Endothelial cell of umbilical vein (primary cell): ENCODE data around the gene MYPN.

Source experiments
- CTCF ChIP-seq, 2 donors: IDR thresholded peaks; 1 replicate in 1 of 2; 2 replicates in 1 of 2; pipeline ENCODE4 v1.5.1; 2011; ENCODE audit warnings: low read length in 2 of 2, mild to moderate bottlenecking in 2 of 2, moderate library complexity in 2 of 2, control low read depth in 1 of 2, inconsistent platforms in 1 of 2, low read depth in 1 of 2; ENCODE audit not compliant: insufficient read depth in 1 of 2; ENCODE audit errors: extremely low read depth in 1 of 2
- EZH2 ChIP-seq: IDR thresholded peaks from 2 replicates; pipeline ENCODE4 v1.6.1; 2012; ENCODE audit warnings: borderline replicate concordance, low read depth, mild to moderate bottlenecking, moderate library complexity, low read length, inconsistent platforms; ENCODE audit not compliant: severe bottlenecking
- MAX ChIP-seq: IDR thresholded peaks from 2 replicates; pipeline ENCODE4 v1.6.1; 2011; ENCODE audit not compliant: insufficient read depth, insufficient read length
- POLR2A ChIP-seq: IDR thresholded peaks from 2 replicates; pipeline ENCODE4 v1.6.1; 2012; ENCODE audit warnings: low read depth, mild to moderate bottlenecking, control low read depth, low read length
- POLR2AphosphoS5 ChIP-seq: IDR thresholded peaks from 2 replicates; pipeline ENCODE4 v1.6.1; 2012; ENCODE audit warnings: low read depth, mild to moderate bottlenecking, control low read depth, low read length, moderate library complexity; ENCODE audit not compliant: insufficient read depth

DNA sequence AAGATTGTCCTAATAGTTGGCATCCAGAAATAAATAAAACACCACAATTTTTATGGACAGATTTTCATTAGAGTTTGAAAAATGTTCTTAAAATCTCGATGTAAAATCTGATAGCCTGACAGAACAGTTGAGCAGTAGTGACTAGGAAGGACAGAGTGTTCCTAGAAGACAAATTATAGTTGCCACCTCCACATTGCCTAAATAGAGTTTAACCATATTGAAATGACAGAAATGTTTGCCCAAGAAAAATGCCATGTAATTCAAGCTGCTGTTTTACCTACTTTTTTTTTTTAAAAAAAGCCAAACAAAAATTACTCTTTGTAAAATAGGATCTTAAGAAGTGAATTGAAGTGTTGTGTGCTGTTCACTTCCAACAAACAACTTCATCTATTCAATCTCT lies 25.3 kb upstream of the MYPN start:
- TF ChIP-seq CTCF (IDR thresholded peaks at IDR 0.05; ENCODE audit: extremely low read depth in 1 of 2, insufficient read depth in 1 of 2, low read depth in 1 of 2, low read length in 2 of 2) (no peak), MAX (no peak), POLR2A (no peak), EZH2 (no peak), POLR2AphosphoS5 (no peak)
